MCF 10A (cell line): Measurements from ENCODE around the gene XXYLT1. TPM values are rescaled to one million over a fixed set of nuclear protein-coding genes. Genes with fewer than 3 reads are reported as not detected.

Experiments
- BruUV-seq: library from RNA; stranded (reverse); fragments of 400-500 nt; replicated peaks from 2 replicates; lab custom pipeline; 2021; lab: Mats Ljungman, UMichigan
- CTCF ChIA-PET: fragments of 300-600 bp; sonication (Branson Sonifier 250); formaldehyde crosslinking; extraction: SDS; loops from one replicate; lab custom pipeline; 2021; ENCODE audit warnings: antibody characterized with exemption, inconsistent platforms; lab: Yijun Ruan, JAX
- POLR2A ChIA-PET: fragments of 300-600, 350-650 bp; sonication (Branson Sonifier 250); formaldehyde crosslinking; extraction: SDS; loops from one replicate; lab custom pipeline; 2020; ENCODE audit warnings: antibody characterized with exemption, inconsistent platforms; lab: Yijun Ruan, JAX
- DNase-seq: peaks from one replicate; pipeline ENCODE4 v3.0.0-alpha.2; 2018; ENCODE audit not compliant: unreplicated experiment
- H3K27ac Mint-ChIP-seq: one replicate; pipeline ENCODE4 v1.8.0; 2022; ENCODE audit warnings: mild to moderate bottlenecking, low read depth, mixed read lengths; ENCODE audit not compliant: unreplicated experiment
- H3K27me3 Mint-ChIP-seq: one replicate; pipeline ENCODE4 v1.8.0; 2022; ENCODE audit warnings: mixed read lengths; ENCODE audit not compliant: insufficient read depth, unreplicated experiment
- H3K36me3 Mint-ChIP-seq: one replicate; pipeline ENCODE4 v1.8.0; 2022; ENCODE audit warnings: mild to moderate bottlenecking, moderate library complexity, mixed read lengths; ENCODE audit not compliant: insufficient read depth, unreplicated experiment
- H3K4me1 Mint-ChIP-seq: one replicate; pipeline ENCODE4 v1.8.0; 2022; ENCODE audit warnings: mixed read lengths; ENCODE audit not compliant: insufficient read depth, unreplicated experiment
- H3K4me3 Mint-ChIP-seq: one replicate; pipeline ENCODE4 v1.8.0; 2022; ENCODE audit warnings: mild to moderate bottlenecking, moderate library complexity, mixed read lengths; ENCODE audit not compliant: unreplicated experiment
- H3K9me3 Mint-ChIP-seq: one replicate; pipeline ENCODE4 v1.8.0; 2022; ENCODE audit warnings: mixed read lengths; ENCODE audit not compliant: unreplicated experiment
- intact Hi-C: fragments of 100-400 bp; cut with micrococcal nuclease; formaldehyde crosslinking; loops from 2 replicates; pipeline ENCODE4 v1.14.1; 2022
- total RNA-seq: library from RNA; stranded (reverse); gene quantifications from 2 replicates; pipeline ENCODE4 v1.2.3, GENCODE V29; 2022
- TF ChIP-seq, protein P1 (sequence below): fragments of 200-600 bp; IDR thresholded peaks from one replicate; pipeline ENCODE4 v1.8.0; 2022; ENCODE audit warnings: antibody characterized with exemption, mild to moderate bottlenecking; ENCODE audit not compliant: unreplicated experiment

Gene XXYLT1
- total RNA-seq, 1 experiment from 2014 or later: 10.0 TPM

GRCh38 chr3:195168009-195168762 lies 102.8 kb downstream of the XXYLT1 start:
- no peak for DNase-seq
- intact Hi-C loops: no loop called here
- Mint-ChIP-seq H3K4me1 (no peaks in the 10 kb centered on the region), H3K27me3 (no peaks in the 10 kb centered on the region), H3K4me3 (no peak overlapping the region), H3K36me3 (peaks cover 12% of the 10 kb centered on the region), H3K9me3 (no peaks in the 10 kb centered on the region), H3K27ac (no peak overlapping the region)
- CTCF ChIA-PET: interaction anchor here (0.7 kb wide), 1 partner anchor 29 kb away, joined by 3 read pairs; no protein-coding TSS in a partner anchor
- POLR2A ChIA-PET: interaction anchor here (0.9 to 2.4 kb wide), 2 partner anchors 20 to 81 kb away, joined by 3 to 5 read pairs; no protein-coding TSS in a partner anchor
- TF ChIP-seq, protein P1, sequence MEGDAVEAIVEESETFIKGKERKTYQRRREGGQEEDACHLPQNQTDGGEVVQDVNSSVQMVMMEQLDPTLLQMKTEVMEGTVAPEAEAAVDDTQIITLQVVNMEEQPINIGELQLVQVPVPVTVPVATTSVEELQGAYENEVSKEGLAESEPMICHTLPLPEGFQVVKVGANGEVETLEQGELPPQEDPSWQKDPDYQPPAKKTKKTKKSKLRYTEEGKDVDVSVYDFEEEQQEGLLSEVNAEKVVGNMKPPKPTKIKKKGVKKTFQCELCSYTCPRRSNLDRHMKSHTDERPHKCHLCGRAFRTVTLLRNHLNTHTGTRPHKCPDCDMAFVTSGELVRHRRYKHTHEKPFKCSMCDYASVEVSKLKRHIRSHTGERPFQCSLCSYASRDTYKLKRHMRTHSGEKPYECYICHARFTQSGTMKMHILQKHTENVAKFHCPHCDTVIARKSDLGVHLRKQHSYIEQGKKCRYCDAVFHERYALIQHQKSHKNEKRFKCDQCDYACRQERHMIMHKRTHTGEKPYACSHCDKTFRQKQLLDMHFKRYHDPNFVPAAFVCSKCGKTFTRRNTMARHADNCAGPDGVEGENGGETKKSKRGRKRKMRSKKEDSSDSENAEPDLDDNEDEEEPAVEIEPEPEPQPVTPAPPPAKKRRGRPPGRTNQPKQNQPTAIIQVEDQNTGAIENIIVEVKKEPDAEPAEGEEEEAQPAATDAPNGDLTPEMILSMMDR: no peak
- BruUV-seq: no TSS peak

DNA sequence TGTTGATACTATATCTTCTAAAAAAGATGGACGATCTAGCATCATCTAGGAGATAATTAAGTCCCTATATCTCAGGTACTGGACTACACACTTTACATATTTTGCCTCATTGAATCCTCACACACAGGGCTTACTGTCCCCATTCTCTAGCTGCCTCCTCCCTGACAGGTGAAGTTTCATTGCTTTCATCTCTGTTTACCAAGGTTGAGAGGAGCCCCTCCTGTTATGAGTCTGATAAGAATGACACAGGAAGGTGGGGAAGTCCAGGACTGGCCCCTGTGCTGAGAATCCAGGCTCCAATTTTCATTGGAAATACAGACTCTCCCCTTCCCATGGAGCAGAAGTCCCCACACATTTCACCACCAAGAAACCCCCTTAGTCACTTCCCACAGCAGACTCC lies 105.2 kb downstream of the XXYLT1 start:
- Mint-ChIP-seq H3K4me1 (no peaks in the 10 kb centered on the region), H3K4me3 (no peak overlapping the region), H3K9me3 (no peaks in the 10 kb centered on the region), H3K36me3 (peaks cover 10% of the 10 kb centered on the region), H3K27ac (no peak overlapping the region), H3K27me3 (no peaks in the 10 kb centered on the region)
- intact Hi-C loops: no loop called here
- POLR2A ChIA-PET: no interaction called here
- TF ChIP-seq, protein P1: no peak
- no TSS peak for BruUV-seq
- CTCF ChIA-PET: no interaction called here
- DNase-seq: no peak

- Mint-ChIP-seq H3K4me3 (no peak overlapping the region), H3K27ac (no peak overlapping the region), H3K9me3 (no peaks in the 10 kb centered on the region), H3K4me1 (peaks cover under 1% of the 10 kb centered on the region), H3K27me3 (no peaks in the 10 kb centered on the region), H3K36me3 (peaks cover 5% of the 10 kb centered on the region)
- intact Hi-C loops: no loop called here
- no peak for DNase-seq
- TF ChIP-seq, protein P1: no peak
- ChIA-PET CTCF (no interaction called here), POLR2A (no interaction called here)
- no TSS peak for BruUV-seq
Measured at GRCh38 chr3:195165265-195165609, 105.7 kb downstream of the XXYLT1 start.

- Mint-ChIP-seq H3K27me3 (no peaks in the 10 kb centered on the region), H3K27ac (no peak overlapping the region), H3K4me3 (no peak overlapping the region), H3K9me3 (no peaks in the 10 kb centered on the region), H3K36me3 (peaks cover 5% of the 10 kb centered on the region), H3K4me1 (peaks cover 6% of the 10 kb centered on the region)
- TF ChIP-seq, protein P1: no peak
- ChIA-PET CTCF (no interaction called here), POLR2A (no interaction called here)
- no TSS peak for BruUV-seq
- intact Hi-C loops: no loop called here
- no peak for DNase-seq
Measured at GRCh38 chr3:195164573-195165264, 106.2 kb downstream of the XXYLT1 start.
